ENCODE data around the gene SLC45A1.

GRCh38 chr1:8297245-8297644 is 20.7 kb upstream of the SLC45A1 start:
- TF ChIP-seq CTCF (IDR thresholded peaks at IDR 0.05): no peak
- TF ChIP-seq EZH2 (IDR thresholded peaks at IDR 0.05; ENCODE audit: borderline replicate concordance, insufficient read depth, low read depth, low read length, poor library complexity, severe bottlenecking): no peak
